GM12874 (cell line): ENCODE measurements around the gene FAM170B.

Source experiments
- CTCF ChIP-seq: IDR thresholded peaks from 2 replicates; pipeline ENCODE4 v1.5.1; 2011; ENCODE audit warnings: low read depth, mild to moderate bottlenecking, control low read depth, low read length, moderate library complexity; ENCODE audit not compliant: insufficient read depth

The FAM170B gene

DNA sequence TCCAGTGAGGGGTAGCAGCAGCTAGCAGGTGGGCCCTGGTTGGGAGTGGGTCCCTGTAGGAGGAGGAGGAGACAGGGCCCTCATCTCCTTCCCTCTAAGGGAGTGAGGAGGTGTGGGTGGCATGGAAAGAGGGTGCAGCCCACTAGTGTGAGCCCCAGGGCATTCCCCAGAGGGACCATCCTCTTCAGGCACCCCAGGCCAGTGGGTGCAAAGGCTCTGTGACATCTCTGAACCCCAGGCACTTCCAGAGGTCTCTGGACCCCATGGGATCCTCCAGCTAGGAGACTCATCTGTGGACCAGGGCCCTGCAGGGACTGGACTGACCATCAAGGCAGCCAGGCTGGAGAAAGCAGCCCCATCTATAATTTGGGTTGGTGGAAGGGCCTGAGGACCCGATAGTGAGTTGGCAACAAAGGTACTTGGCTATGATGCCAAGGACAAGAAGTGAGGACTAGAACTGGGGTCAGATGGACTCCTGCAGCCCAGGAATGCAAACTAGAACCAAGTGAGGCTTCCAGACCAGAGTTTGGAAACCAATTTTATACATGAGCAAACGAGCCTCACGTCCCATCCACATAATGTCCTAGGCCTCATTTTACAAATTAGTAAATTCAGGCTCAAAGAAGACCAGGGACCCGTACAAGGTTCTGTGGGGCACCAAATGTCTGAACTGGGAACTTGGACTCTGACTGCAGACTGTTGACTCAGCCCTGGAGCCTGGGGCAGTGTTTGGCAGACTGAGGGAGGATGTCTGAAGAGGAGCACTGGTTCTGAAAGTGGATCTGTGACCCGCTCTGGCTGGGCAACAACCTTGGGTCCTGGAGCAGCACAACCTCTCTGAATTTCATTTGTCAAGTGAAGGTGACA lies 17.1 kb downstream of the FAM170B start:
- TF ChIP-seq CTCF, result no peak

DNA sequence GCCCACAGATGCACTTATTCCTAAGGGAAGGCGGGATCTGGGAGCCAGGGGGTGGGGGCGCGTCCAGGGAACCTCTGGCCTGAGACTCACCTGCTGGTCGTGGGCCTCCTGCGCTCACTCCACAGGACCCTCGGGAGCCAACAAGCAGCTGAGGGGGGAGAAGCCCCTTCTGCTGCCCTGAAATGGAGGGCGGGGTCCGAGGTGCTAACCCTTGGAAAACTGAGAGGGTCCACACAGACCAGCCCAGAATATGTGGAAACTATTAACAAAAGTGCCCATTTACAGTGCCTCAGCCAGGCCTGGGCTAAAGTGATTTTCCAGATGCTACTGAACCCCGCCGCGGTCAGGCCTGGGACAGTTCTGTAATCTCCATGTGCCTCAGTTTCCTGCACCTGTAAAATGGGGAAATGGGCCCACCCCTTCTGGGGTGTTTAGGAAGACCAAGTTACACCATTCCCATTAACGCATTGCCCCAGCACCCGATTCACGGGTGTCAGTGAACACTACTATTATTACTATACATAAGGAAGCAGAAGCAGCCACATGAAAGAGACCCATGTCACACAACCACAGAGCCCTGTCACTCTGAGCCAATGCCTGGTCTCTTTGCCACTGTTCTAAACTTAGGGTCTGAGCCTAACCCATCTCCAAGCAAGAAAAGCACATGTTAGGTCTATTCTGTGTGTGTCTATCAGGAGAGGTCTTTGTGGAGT lies 17.9 kb downstream of the FAM170B start:
- no peak for TF ChIP-seq CTCF

- no peak for TF ChIP-seq CTCF
Measured at GRCh38 chr10:49115015-49115795, 18.6 kb downstream of the FAM170B start, which contains the start of gene VSTM4. Gene VSTM4, minus strand, starts transcription at chr10:49115522. Its CDS starts 37 bp downstream, at chr10:49115485.

DNA sequence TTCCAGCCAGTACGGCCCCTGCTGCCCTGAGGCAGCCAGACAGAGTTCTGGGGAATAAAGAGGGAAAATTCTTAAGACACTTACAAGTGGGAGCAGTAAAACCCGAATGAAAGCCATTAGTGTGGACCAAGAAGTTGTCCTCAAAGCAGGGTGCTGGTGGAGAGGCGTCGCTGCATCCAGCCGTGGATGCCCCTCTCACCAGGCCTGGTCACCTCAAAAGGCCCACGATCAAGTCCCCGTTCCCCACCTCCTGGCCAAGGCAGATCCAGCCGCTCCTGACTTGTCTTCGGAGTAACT lies 19.2 kb downstream of the FAM170B start:
- TF ChIP-seq CTCF, result no peak

DNA sequence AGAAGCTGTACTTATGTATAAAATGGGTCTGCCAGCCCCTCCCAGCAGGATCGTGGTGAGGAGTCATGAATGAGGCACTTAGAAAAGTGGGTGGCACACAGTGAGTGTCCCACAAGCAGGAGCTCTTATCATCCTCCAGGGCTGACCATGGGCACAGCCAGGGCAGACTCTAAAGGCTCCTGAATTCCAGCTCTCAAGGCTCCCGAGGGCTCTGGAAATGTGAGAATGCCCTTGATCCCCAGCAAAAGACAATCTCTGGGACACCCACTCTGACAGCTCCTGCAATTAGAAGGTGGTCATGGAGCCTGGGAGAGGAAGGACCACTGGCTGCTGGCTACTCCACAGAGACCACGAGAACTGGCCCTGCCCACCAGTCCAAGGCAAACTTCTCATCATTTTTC lies 20.1 kb downstream of the FAM170B start:
- no peak for TF ChIP-seq CTCF

DNA sequence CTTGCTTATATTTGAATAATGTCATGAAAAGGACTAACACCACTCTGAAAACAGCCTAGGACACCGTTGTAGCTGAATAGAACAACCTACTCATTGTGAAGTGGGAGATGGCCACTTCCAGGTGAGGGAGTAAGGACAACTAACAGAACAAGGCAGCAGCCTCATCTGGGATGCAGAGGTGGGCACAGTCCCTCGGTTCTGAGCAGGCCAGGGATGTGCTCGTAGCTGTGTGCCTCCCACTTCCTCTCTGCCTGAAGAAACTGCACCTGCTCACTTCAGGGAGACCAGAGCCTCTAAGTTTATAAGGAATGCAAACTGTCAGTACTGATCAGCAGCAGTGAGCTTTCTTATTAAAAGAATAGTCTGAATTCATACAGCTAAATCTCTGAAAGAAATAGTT lies 21.0 kb downstream of the FAM170B start:
- TF ChIP-seq CTCF, result no peak

- TF ChIP-seq CTCF, result no peak
Measured at GRCh38 chr10:49112098-49112497, 21.7 kb downstream of the FAM170B start.
